Measurements from ENCODE around the gene PXMP4. TPM values are rescaled to one million over a fixed set of nuclear protein-coding genes. Genes with fewer than 3 reads are reported as not detected.

The PXMP4 gene
- total RNA-seq, 2 donors from 2014 or later, result 13.2 to 18.1 TPM

GRCh38 chr20:33672426-33673113, 47.5 kb downstream of the PXMP4 start:
- H3K27ac ChIP-seq, result no peak overlapping the region
- peak overlapping the region; percentile 30 to 84 for H3K9ac ChIP-seq (ENCODE audit: low read depth in 2 of 2, low read length in 2 of 2)
- TF ChIP-seq CTCF (IDR thresholded peaks at IDR 0.05), result no peak
- no peak overlapping the region for H3K4me3 ChIP-seq
- intact Hi-C loops (cut with DNase I), result no loop called here
- H3K4me1 ChIP-seq, result peaks cover 25% of the 10 kb centered on the region
- H3K36me3 ChIP-seq, result no peaks in the 10 kb centered on the region
- H3K9me3 ChIP-seq, result no peaks in the 10 kb centered on the region
- H3K27me3 ChIP-seq, result no peaks in the 10 kb centered on the region
- no peak for DNase-seq

- intact Hi-C loops (cut with DNase I), result no loop called here
Observed at GRCh38 chr20:33671573-33672288, 48.4 kb downstream of the PXMP4 start.

GRCh38 chr20:33670715-33671499, 49.2 kb downstream of the PXMP4 start:
- no peak for DNase-seq
- intact Hi-C loops (cut with DNase I), result no loop called here

More at GRCh38 chr20:33671573-33672288, 48.4 kb downstream of the PXMP4 start:
- Histone ChIP-seq H3K4me1 (peaks cover 25% of the 10 kb centered on the region), H3K27me3 (no peaks in the 10 kb centered on the region), H3K36me3 (no peaks in the 10 kb centered on the region), H3K9me3 (no peaks in the 10 kb centered on the region), H3K27ac (no peak overlapping the region), H3K4me3 (no peak overlapping the region), H3K9ac (ENCODE audit: low read depth in 2 of 2, low read length in 2 of 2) (no peak overlapping the region)
- DNase-seq, result no peak
- TF ChIP-seq CTCF (IDR thresholded peaks at IDR 0.05), result no peak

GRCh38 chr20:33669873-33670640, 50.1 kb downstream of the PXMP4 start:
- no peak for TF ChIP-seq CTCF (IDR thresholded peaks at IDR 0.05)
- Histone ChIP-seq H3K36me3 (no peaks in the 10 kb centered on the region), H3K9me3 (no peaks in the 10 kb centered on the region), H3K4me1 (peaks cover 26% of the 10 kb centered on the region), H3K9ac (ENCODE audit: low read depth in 2 of 2, low read length in 2 of 2) (peak overlapping the region in 1 of 2 donors; percentile 35), H3K27me3 (no peaks in the 10 kb centered on the region), H3K4me3 (no peak overlapping the region), H3K27ac (no peak overlapping the region)
- intact Hi-C loops (cut with DNase I), result no loop called here
- DNase-seq, result no peak

More at GRCh38 chr20:33670715-33671499, 49.2 kb downstream of the PXMP4 start:
- H3K9ac ChIP-seq (ENCODE audit: low read depth in 2 of 2, low read length in 2 of 2), result no peak overlapping the region
- H3K36me3 ChIP-seq, result no peaks in the 10 kb centered on the region
- no peak overlapping the region for H3K27ac ChIP-seq
- H3K27me3 ChIP-seq, result no peaks in the 10 kb centered on the region
- TF ChIP-seq CTCF (IDR thresholded peaks at IDR 0.05), result no peak
- no peaks in the 10 kb centered on the region for H3K9me3 ChIP-seq
- no peak overlapping the region for H3K4me3 ChIP-seq
- peaks cover 30% of the 10 kb centered on the region for H3K4me1 ChIP-seq

GRCh38 chr20:33669224-33669623, 50.9 kb downstream of the PXMP4 start:
- Histone ChIP-seq H3K9ac (ENCODE audit: low read depth in 2 of 2, low read length in 2 of 2) (no peak overlapping the region), H3K27ac (no peak overlapping the region), H3K27me3 (no peaks in the 10 kb centered on the region), H3K36me3 (no peaks in the 10 kb centered on the region), H3K9me3 (no peaks in the 10 kb centered on the region), H3K4me1 (peaks cover 26% of the 10 kb centered on the region), H3K4me3 (no peak overlapping the region)
- intact Hi-C loops (cut with DNase I), result no loop called here
- DNase-seq, result no peak
- no peak for TF ChIP-seq CTCF (IDR thresholded peaks at IDR 0.05)
